Vagina (tissue), 2 donors: ENCODE measurements around the gene CHAD. TPM values are rescaled to one million over a fixed set of nuclear protein-coding genes. Genes with fewer than 3 reads are reported as not detected.

Experiments used
- DNase-seq, 2 donors: peaks; one replicate each; pipeline ENCODE4 v3.0.0-alpha.2; 2017; ENCODE audit errors: extremely low spot score in 2 of 2
- H3K27ac ChIP-seq: fragments of 200-600 bp; sonication (generic); one replicate; pipeline ENCODE4 v1.5.1; 2019
- H3K27me3 ChIP-seq: fragments of 200-600 bp; sonication (generic); one replicate; pipeline ENCODE4 v1.5.1; 2019
- H3K36me3 ChIP-seq, 2 donors: fragments of 200-600 bp; sonication (generic); one replicate each; pipeline ENCODE4 v1.5.1; 2017 to 2019
- H3K4me1 ChIP-seq: fragments of 200-600 bp; sonication (generic); one replicate; pipeline ENCODE4 v1.5.1; 2019
- H3K4me3 ChIP-seq, 2 donors: fragments of 200-600 bp; sonication (generic); 1 replicate in 1 of 2; 2 replicates in 1 of 2; pipeline ENCODE4 v1.5.1; 2016 to 2019
- H3K9me3 ChIP-seq: fragments of 200-600 bp; sonication (generic); one replicate; pipeline ENCODE4 v1.5.1; 2019
- POLR2A ChIP-seq, 2 donors: fragments of 450-650 bp; IDR thresholded peaks; one replicate each; pipeline ENCODE4 v1.6.1; 2017; ENCODE audit warnings: antibody characterized with exemption in 2 of 2, mild to moderate bottlenecking in 2 of 2, moderate library complexity in 2 of 2
- POLR2AphosphoS5 ChIP-seq, 2 donors: sonication (generic); formaldehyde crosslinking; IDR thresholded peaks; one replicate each; pipeline ENCODE4 v1.9.0; 2017; ENCODE audit warnings: antibody characterized with exemption in 2 of 2, mild to moderate bottlenecking in 2 of 2, low read depth in 1 of 2; ENCODE audit not compliant: insufficient read depth in 1 of 2
- intact Hi-C: fragments of 100-400 bp; cut with DNase I; formaldehyde crosslinking; loops from one replicate; pipeline ENCODE4 v1.15.1; 2023
- total RNA-seq: library from RNA; depleted of rRNA; stranded (reverse); fragments of >200 nt; gene quantifications from one replicate; pipeline ENCODE4 v1.2.3, GENCODE V29; 2016
- TF ChIP-seq, protein P1 (sequence below), 3 experiments: fragments of 450-650 bp in 2 of 3; fragments of 200-600 bp in 1 of 3; sonication (generic) in 1 of 3; IDR thresholded peaks; one replicate each; pipeline ENCODE4 v1.5.1; 2017 to 2019; ENCODE audit warnings: antibody characterized with exemption in 3 of 3, mild to moderate bottlenecking in 2 of 3, moderate library complexity in 2 of 3

CHAD gene
- total RNA-seq, 1 donor from 2014 or later, result not detected

DNA sequence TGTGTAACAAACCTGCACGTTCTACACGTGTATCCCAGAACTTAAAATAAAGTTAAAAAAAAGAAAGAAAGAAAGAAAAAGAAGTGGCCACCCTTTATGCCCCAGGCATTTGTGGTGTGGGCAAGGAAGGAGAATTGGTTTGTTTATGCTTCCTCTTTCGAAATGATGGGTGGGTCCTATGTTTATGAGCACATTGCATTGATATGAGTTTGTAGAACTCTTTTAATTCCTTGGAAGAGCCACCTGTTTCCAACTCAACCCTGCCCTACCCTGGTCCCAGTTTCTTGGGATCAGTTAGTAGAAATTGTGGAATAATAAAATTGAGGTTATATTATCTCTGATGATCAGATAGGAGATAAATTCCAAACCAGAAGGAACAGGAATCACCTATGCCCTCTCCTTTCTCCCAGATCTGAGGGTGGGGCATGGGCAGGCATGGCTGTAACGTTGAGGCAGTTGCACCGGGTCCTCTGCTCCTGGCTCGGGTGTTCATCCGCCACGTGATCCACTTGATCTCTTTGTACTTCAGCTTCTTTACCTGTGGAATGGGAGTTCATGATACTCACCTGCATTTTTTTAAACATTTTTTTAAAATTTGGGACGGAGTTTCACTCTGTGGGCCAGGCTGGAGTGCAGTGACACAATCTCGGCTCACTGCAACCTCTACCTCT is 15.9 kb downstream of the CHAD start:
- TF ChIP-seq POLR2AphosphoS5 (IDR thresholded peaks at IDR 0.05; ENCODE audit: insufficient read depth in 1 of 2, low read depth in 1 of 2) (no peak), POLR2A (IDR thresholded peaks at IDR 0.05) (no peak)
- TF ChIP-seq, protein P1, sequence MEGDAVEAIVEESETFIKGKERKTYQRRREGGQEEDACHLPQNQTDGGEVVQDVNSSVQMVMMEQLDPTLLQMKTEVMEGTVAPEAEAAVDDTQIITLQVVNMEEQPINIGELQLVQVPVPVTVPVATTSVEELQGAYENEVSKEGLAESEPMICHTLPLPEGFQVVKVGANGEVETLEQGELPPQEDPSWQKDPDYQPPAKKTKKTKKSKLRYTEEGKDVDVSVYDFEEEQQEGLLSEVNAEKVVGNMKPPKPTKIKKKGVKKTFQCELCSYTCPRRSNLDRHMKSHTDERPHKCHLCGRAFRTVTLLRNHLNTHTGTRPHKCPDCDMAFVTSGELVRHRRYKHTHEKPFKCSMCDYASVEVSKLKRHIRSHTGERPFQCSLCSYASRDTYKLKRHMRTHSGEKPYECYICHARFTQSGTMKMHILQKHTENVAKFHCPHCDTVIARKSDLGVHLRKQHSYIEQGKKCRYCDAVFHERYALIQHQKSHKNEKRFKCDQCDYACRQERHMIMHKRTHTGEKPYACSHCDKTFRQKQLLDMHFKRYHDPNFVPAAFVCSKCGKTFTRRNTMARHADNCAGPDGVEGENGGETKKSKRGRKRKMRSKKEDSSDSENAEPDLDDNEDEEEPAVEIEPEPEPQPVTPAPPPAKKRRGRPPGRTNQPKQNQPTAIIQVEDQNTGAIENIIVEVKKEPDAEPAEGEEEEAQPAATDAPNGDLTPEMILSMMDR (IDR thresholded peaks at IDR 0.05), result no peak
- intact Hi-C loops, result no loop called here
- no peak overlapping the region for H3K4me3 ChIP-seq
- no peaks in the 10 kb centered on the region for H3K36me3 ChIP-seq
- no peaks in the 10 kb centered on the region for H3K27me3 ChIP-seq
- DNase-seq, result no peak
- no peak overlapping the region for H3K27ac ChIP-seq
- peaks cover 38% of the 10 kb centered on the region for H3K4me1 ChIP-seq
- no peaks in the 10 kb centered on the region for H3K9me3 ChIP-seq

DNA sequence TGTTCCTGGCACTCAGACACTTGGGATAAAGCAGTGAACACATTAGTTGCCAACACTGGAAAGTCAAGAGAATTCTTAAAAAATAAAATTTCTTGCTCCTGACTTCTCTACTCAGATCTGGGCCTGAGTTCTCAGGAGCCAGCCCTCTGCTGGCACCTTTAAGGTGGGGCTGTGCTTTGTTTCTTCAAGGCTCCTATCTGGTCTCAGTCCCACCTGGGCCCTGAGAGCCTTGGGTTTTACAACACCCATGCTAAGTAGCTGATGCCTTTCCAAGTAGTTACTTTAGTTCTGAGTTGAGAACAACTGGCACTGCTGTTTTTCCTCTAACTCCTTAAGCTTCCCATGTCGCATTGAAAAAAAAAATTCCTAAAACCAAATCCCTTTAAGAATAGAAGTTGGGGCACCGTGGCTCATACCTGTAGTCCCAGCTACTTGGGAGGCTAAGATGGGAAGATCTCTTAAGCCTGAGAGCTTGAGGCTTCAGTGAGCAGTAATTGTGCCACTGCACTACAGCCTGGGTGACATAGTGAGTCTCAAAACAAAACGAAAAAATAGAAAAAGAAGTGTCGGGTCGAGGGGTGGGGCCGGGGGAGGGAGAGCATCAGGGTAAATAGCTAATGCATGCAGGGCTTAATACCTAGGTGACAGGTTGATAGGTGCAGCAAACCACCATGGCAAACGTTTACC is 16.6 kb downstream of the CHAD start:
- Histone ChIP-seq H3K4me3 (no peak overlapping the region), H3K27me3 (no peaks in the 10 kb centered on the region), H3K9me3 (no peaks in the 10 kb centered on the region), H3K4me1 (peaks cover 38% of the 10 kb centered on the region), H3K36me3 (no peaks in the 10 kb centered on the region), H3K27ac (no peak overlapping the region)
- DNase-seq, result no peak
- TF ChIP-seq POLR2AphosphoS5 (IDR thresholded peaks at IDR 0.05; ENCODE audit: insufficient read depth in 1 of 2, low read depth in 1 of 2), result no peak
- TF ChIP-seq, protein P1 (IDR thresholded peaks at IDR 0.05), result no peak
- TF ChIP-seq POLR2A (IDR thresholded peaks at IDR 0.05), result no peak
- intact Hi-C loops, result no loop called here

DNA sequence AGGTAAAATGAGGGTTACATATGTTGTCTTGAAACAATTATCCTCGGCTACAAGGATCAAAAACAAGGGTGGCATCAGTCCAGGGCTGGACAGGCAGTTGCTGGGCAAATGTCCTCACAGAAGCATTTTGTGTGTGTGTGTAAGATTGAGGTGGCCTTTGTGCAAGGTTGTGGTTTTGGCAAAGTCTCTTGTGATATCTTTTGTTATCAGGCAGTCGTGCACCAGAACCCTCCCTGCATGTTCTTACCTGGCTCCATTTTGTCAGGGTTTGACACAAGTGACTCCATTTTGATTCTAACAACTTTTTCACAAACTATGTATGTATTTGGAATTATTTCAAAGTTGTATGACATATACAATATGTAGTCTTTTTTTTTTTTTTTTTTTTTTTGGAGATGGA is 20.0 kb downstream of the CHAD start:
- DNase-seq, result no peak
- intact Hi-C loops, result no loop called here
- Histone ChIP-seq H3K36me3 (no peaks in the 10 kb centered on the region), H3K27ac (no peak overlapping the region), H3K4me1 (peaks cover 32% of the 10 kb centered on the region), H3K9me3 (no peaks in the 10 kb centered on the region), H3K27me3 (no peaks in the 10 kb centered on the region), H3K4me3 (no peak overlapping the region)
- TF ChIP-seq, protein P1 (IDR thresholded peaks at IDR 0.05), result no peak
- TF ChIP-seq POLR2AphosphoS5 (IDR thresholded peaks at IDR 0.05; ENCODE audit: insufficient read depth in 1 of 2, low read depth in 1 of 2) (no peak), POLR2A (IDR thresholded peaks at IDR 0.05) (no peak)

DNA sequence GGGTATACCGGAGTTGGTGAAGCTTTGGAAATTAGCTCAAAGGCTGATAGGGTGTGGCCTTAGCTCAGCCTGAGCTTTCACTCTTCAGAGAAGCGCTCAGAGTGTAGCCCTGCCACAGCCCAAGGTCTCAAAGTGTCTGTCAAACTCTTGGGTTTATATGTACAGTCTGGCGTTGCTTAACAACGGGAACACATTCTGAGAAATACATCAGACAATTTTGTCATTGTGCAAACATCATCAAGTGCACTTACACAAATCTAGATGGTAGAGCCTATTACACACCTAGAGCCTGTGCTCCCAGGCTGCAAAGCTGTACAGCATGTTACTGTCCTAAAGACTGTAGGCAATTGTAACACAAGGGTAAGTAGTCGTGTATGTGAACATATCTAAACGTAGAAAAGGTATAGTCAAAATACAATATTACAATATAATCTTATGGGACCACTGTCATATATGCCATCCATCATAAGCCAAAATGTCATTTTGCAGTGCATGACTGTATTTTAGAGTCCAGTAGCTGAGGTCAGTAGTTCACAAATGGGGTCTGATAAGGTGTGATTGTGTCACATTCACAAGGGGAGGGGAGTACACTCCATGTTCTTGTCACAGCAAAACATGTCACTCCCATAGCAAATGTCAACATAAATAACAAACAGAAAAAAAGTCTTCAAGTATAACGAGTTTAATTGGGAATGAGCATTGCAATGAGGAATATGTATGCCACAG is 20.6 kb downstream of the CHAD start:
- intact Hi-C loops, result no loop called here
- Histone ChIP-seq H3K27ac (no peak overlapping the region), H3K4me1 (peaks cover 33% of the 10 kb centered on the region)

More for the DNA sequence above, 20.6 kb downstream of the CHAD start:
- TF ChIP-seq, protein P1 (IDR thresholded peaks at IDR 0.05), result no peak
- TF ChIP-seq POLR2AphosphoS5 (IDR thresholded peaks at IDR 0.05; ENCODE audit: insufficient read depth in 1 of 2, low read depth in 1 of 2) (no peak), POLR2A (IDR thresholded peaks at IDR 0.05) (no peak)
- no peaks in the 10 kb centered on the region for H3K27me3 ChIP-seq
- DNase-seq, result no peak
- H3K4me3 ChIP-seq, result no peak overlapping the region
- H3K36me3 ChIP-seq, result no peaks in the 10 kb centered on the region
- H3K9me3 ChIP-seq, result no peaks in the 10 kb centered on the region
